ENCODE results near the gene TMEM151B. TPM values are rescaled to one million over a fixed set of nuclear protein-coding genes. Genes with fewer than 3 reads are reported as not detected.

The TMEM151B gene
- total and polyA plus RNA-seq, 9 of the 15 experiments (the other 6 are each of a cell fraction or from before 2014, with no cell fraction given): not detected

DNA sequence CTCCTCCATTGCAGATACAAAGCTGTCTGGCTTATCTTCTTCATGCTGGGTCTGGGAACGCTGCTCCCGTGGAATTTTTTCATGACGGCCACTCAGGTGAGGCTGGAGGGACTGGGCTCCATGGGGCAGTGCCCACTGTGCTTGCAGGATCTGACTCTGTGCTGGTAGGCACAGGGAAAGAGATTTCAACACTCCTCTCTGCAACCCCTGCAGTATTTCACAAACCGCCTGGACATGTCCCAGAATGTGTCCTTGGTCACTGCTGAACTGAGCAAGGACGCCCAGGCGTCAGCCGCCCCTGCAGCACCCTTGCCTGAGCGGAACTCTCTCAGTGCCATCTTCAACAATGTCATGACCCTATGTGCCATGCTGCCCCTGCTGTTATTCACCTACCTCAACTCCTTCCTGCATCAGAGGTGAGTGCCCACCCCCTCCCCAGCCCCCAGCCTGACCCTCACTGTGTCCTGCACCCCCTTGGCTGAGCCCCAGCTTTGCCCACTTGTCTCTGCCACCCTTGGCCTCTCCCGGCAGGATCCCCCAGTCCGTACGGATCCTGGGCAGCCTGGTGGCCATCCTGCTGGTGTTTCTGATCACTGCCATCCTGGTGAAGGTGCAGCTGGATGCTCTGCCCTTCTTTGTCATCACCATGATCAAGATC lies 40.7 kb upstream of the TMEM151B start:
- peaks cover 75% of the 10 kb centered on the region for H3K36me3 ChIP-seq (ENCODE audit: control insufficient read depth, insufficient read depth, low read length)
- in situ Hi-C loops (cut with MboI) (no loop called here), intact Hi-C loops (cut with micrococcal nuclease) (loop anchor here (10.0 kb wide), 1 partner anchor 595 kb away; the partner anchor contains the start of gene MAD2L1BP)
- H4K20me1 ChIP-seq (replicated peaks; ENCODE audit: control insufficient read depth, insufficient read depth, low read length): peaks cover 3% of the 10 kb centered on the region; the same call in 1 of the 2 replicates
- H3K4me2 ChIP-seq (ENCODE audit: insufficient read depth, low read length): no peak overlapping the region
- FAIRE-seq (no peak), DNase-seq (ENCODE audit: extremely low read depth in 1 of 4, low spot score in 3 of 4) (no peak), ATAC-seq (no peak)
- no peak overlapping the region for H2AFZ ChIP-seq (ENCODE audit: low read depth, low read length)
- POLR2A ChIA-PET: interaction anchor here (0.6 to 6.5 kb wide), 5 partner anchors 15 to 80 kb away, joined by 3 to 104 read pairs (median 4); partner anchors contain the start of gene HSP90AB1
- 93% methylated on average over 11 of the region's 11 CpGs for WGBS (ENCODE audit: insufficient coverage, low coverage, missing lambda C conversion rate)
- H3K9me1 ChIP-seq (ENCODE audit: control insufficient read depth, insufficient read depth, low read length): peaks cover 6% of the 10 kb centered on the region
- H3K79me2 ChIP-seq (ENCODE audit: control insufficient read depth, insufficient read depth, low read length): peaks cover 42% of the 10 kb centered on the region
- no peak overlapping the region for H3K4me3 ChIP-seq
- no TSS peak for BruUV-seq (replicated peaks)
- peaks cover 36 to 65% of the 10 kb centered on the region in 2 experiments for H3K4me1 ChIP-seq (replicated peaks in 1 of 2; ENCODE audit: control insufficient read depth in 2 of 2, insufficient read depth in 2 of 2, low read length in 2 of 2)
- no peaks in the 10 kb centered on the region for H3K9me3 ChIP-seq (replicated peaks; ENCODE audit: control insufficient read depth, insufficient read depth, low read depth, low read length)
- H3K27ac ChIP-seq (ENCODE audit: extremely low read depth, low read depth, low read length): no peak overlapping the region
- peak overlapping the region in 1 of 2 experiments; percentile 60; a peak in 1 of 4 replicates for H3K9ac ChIP-seq (ENCODE audit: insufficient read depth in 1 of 2, low read depth in 2 of 2, low read length in 2 of 2)
- CTCF ChIA-PET (ENCODE audit: low intra/inter-chr PET ratio): no interaction called here
- no peaks in the 10 kb centered on the region for H3K27me3 ChIP-seq (ENCODE audit: control insufficient read depth in 2 of 2, insufficient read depth in 2 of 2, low read length in 2 of 2)
- TF ChIP-seq MCM7 (IDR thresholded peaks at IDR 0.05): no peak
- TF ChIP-seq CREBBP (IDR thresholded peaks at IDR 0.05; ENCODE audit: low read depth, low read length): no peak
- TF ChIP-seq MAFG (tag; conservative IDR thresholded peaks at IDR 0.05): no peak
- TF ChIP-seq POLR2H (tag; IDR thresholded peaks at IDR 0.05; ENCODE audit: low read depth): no peak
- TF ChIP-seq JUNB (CRISPR knock-in tag; conservative IDR thresholded peaks at IDR 0.05): no peak
- TF ChIP-seq SREBF2 (CRISPR knock-in tag; IDR thresholded peaks at IDR 0.05): no peak
- no peak for TF ChIP-seq HNRNPUL1 (IDR thresholded peaks at IDR 0.05; ENCODE audit: low read length)
- TF ChIP-seq POLR2B (IDR thresholded peaks at IDR 0.05; ENCODE audit: low read depth, partially characterized antibody): no peak
- TF ChIP-seq HNRNPLL (IDR thresholded peaks at IDR 0.05; ENCODE audit: low read depth, low read length, poor library complexity, severe bottlenecking): no peak
- no peak for TF ChIP-seq TSHZ1 (CRISPR knock-in tag; IDR thresholded peaks at IDR 0.05)
- TF ChIP-seq ZNF407 (IDR thresholded peaks at IDR 0.05; ENCODE audit: low read depth): no peak

Data from K562 (cell line).